NOMO-1 treated with DMSO at 0.1 percent for 48 hours (cell line): ENCODE results near the gene CP.

Experiments used
- DNase-seq: peaks from one replicate; lab custom pipeline; 2025; ENCODE audit not compliant: unreplicated experiment; lab: John Stamatoyannopoulos, UW

The CP gene

GRCh38 chr3:149128821-149129220, 92.8 kb downstream of the CP start:
- DNase-seq, result no peak

GRCh38 chr3:149122721-149123578, 98.7 kb downstream of the CP start:
- DNase-seq, result peak; percentile 16
